ENCODE results near the gene SMARCAL1. TPM values are rescaled to one million over a fixed set of nuclear protein-coding genes. Genes with fewer than 3 reads are reported as not detected.

Gene SMARCAL1
- total RNA-seq, 1 donor from 2014 or later = 5.3 TPM

GRCh38 chr2:216430811-216431530 lies 18.7 kb downstream of the SMARCAL1 start:
- Histone ChIP-seq H3K27me3 (no peaks in the 10 kb centered on the region), H3K4me1 (no peaks in the 10 kb centered on the region), H3K36me3 (peaks cover 61 to 83% of the 10 kb centered on the region in 2 donors), H3K4me3 (no peak overlapping the region), H3K27ac (no peak overlapping the region), H3K9me3 (no peaks in the 10 kb centered on the region)
- no peak for TF ChIP-seq CTCF (IDR thresholded peaks at IDR 0.05)
- DNase-seq (ENCODE audit: low spot score in 2 of 2) = no peak
- intact Hi-C loops (cut with DNase I) = no loop called here

GRCh38 chr2:216431531-216431856 lies 19.2 kb downstream of the SMARCAL1 start:
- no peaks in the 10 kb centered on the region for H3K4me1 ChIP-seq
- DNase-seq (ENCODE audit: low spot score in 2 of 2) = no peak
- intact Hi-C loops (cut with DNase I) = no loop called here
- H3K4me3 ChIP-seq = no peak overlapping the region
- no peaks in the 10 kb centered on the region for H3K27me3 ChIP-seq
- no peak overlapping the region for H3K27ac ChIP-seq
- peaks cover 64 to 85% of the 10 kb centered on the region in 2 donors for H3K36me3 ChIP-seq
- TF ChIP-seq CTCF (IDR thresholded peaks at IDR 0.05) = no peak
- H3K9me3 ChIP-seq = no peaks in the 10 kb centered on the region

GRCh38 chr2:216436383-216436782 lies 24.1 kb downstream of the SMARCAL1 start:
- no peaks in the 10 kb centered on the region for H3K27me3 ChIP-seq
- intact Hi-C loops (cut with DNase I) = no loop called here
- no peak for DNase-seq (ENCODE audit: low spot score in 2 of 2)
- no peak overlapping the region for H3K27ac ChIP-seq
- TF ChIP-seq CTCF (IDR thresholded peaks at IDR 0.05) = no peak
- no peaks in the 10 kb centered on the region for H3K9me3 ChIP-seq
- no peak overlapping the region for H3K4me3 ChIP-seq
- no peaks in the 10 kb centered on the region for H3K4me1 ChIP-seq
- peaks cover 50 to 78% of the 10 kb centered on the region in 2 donors for H3K36me3 ChIP-seq

GRCh38 chr2:216441308-216442010 lies 29.2 kb downstream of the SMARCAL1 start:
- H3K36me3 ChIP-seq = peaks cover 25 to 53% of the 10 kb centered on the region in 2 donors
- H3K4me3 ChIP-seq = no peak overlapping the region
- no peaks in the 10 kb centered on the region for H3K9me3 ChIP-seq
- H3K27ac ChIP-seq = no peak overlapping the region
- DNase-seq (ENCODE audit: low spot score in 2 of 2) = no peak
- no peaks in the 10 kb centered on the region for H3K4me1 ChIP-seq
- intact Hi-C loops (cut with DNase I) = no loop called here
- H3K27me3 ChIP-seq = no peaks in the 10 kb centered on the region
- TF ChIP-seq CTCF (IDR thresholded peaks at IDR 0.05) = no peak

- intact Hi-C loops (cut with DNase I) = no loop called here
- no peak overlapping the region for H3K27ac ChIP-seq
- no peak overlapping the region for H3K4me3 ChIP-seq
- peaks cover 42 to 68% of the 10 kb centered on the region in 2 donors for H3K36me3 ChIP-seq
- no peaks in the 10 kb centered on the region for H3K27me3 ChIP-seq
- no peak for DNase-seq (ENCODE audit: low spot score in 2 of 2)
- H3K4me1 ChIP-seq = no peaks in the 10 kb centered on the region
- TF ChIP-seq CTCF (IDR thresholded peaks at IDR 0.05) = no peak
- no peaks in the 10 kb centered on the region for H3K9me3 ChIP-seq
Measured at GRCh38 chr2:216445501-216445900, 33.2 kb downstream of the SMARCAL1 start.
